Transverse colon (tissue), 4 donors: ENCODE results near the gene SEC16A. TPM values are rescaled to one million over a fixed set of nuclear protein-coding genes. Genes with fewer than 3 reads are reported as not detected.

Experiments used
- DNase-seq: peaks from one replicate; pipeline ENCODE4 v3.0.0-alpha.2; 2019
- H3K27ac ChIP-seq, 4 donors: fragments of 200-600 bp; sonication (generic); 2 replicates each; pipeline ENCODE4 v1.5.1; 2016 to 2018; ENCODE audit warnings: inconsistent platforms in 4 of 4
- H3K27me3 ChIP-seq: fragments of 200-600 bp; sonication (generic); 2 replicates; pipeline ENCODE4 v1.5.1; 2017; ENCODE audit warnings: inconsistent platforms
- H3K36me3 ChIP-seq, 4 donors: fragments of 200-600 bp; sonication (generic); 2 replicates each; pipeline ENCODE4 v1.5.1; 2017 to 2019; ENCODE audit warnings: inconsistent platforms in 4 of 4
- H3K4me1 ChIP-seq, 4 donors: fragments of 200-600 bp; sonication (generic); 2 replicates each; pipeline ENCODE4 v1.5.1; 2017 to 2020; ENCODE audit warnings: inconsistent platforms in 4 of 4
- H3K4me3 ChIP-seq, 4 donors: fragments of 200-600 bp; sonication (generic); 1 replicate in 1 of 4; 2 replicates in 3 of 4; pipeline versions ENCODE4 v1.5.1 to v1.6.1; 2017 to 2019; ENCODE audit warnings: inconsistent platforms in 4 of 4
- H3K9me3 ChIP-seq, 2 donors: fragments of 200-600 bp; sonication (generic); 2 replicates each; pipeline ENCODE4 v1.5.1; 2017 to 2019; ENCODE audit warnings: inconsistent platforms in 2 of 2
- CTCF ChIP-seq, 5 experiments: fragments of 200-600 bp in 3 of 5; fragments of 450-650 bp in 2 of 5; sonication (generic) in 3 of 5; IDR thresholded peaks; 1 replicate in 2 of 5; 2 replicates in 3 of 5; pipeline ENCODE4 v1.5.1; 2016 to 2017; ENCODE audit warnings: antibody characterized with exemption in 5 of 5, inconsistent platforms in 3 of 5, mild to moderate bottlenecking in 2 of 5, moderate library complexity in 1 of 5
- EP300 ChIP-seq: sonication (generic); formaldehyde crosslinking; IDR thresholded peaks from one replicate; pipeline ENCODE4 v1.6.1; 2017; ENCODE audit warnings: antibody characterized with exemption, low read depth
- POLR2A ChIP-seq: fragments of 450-650 bp; IDR thresholded peaks from one replicate; pipeline ENCODE4 v1.6.1; 2016; ENCODE audit warnings: antibody characterized with exemption, mild to moderate bottlenecking, moderate library complexity
- POLR2AphosphoS5 ChIP-seq, 3 donors: sonication (generic); formaldehyde crosslinking; IDR thresholded peaks; one replicate each; pipeline ENCODE4 v1.6.1; 2016; ENCODE audit warnings: antibody characterized with exemption in 3 of 3
- WGBS, 2 donors: methylation state at CpG; one replicate each; pipeline ENCODE4 v1.1.5; 2018; ENCODE audit warnings: low coverage in 1 of 2; 5-methylcytosine and 5-hydroxymethylcytosine counted together
- in situ Hi-C, 4 donors: fragments of 200-750 bp; cut with MboI; loops; one replicate each; pipeline versions ENCODE4 v1.15.0 to v1.15.1; 2017; ENCODE audit warnings: low sequenced_read_pairs in 3 of 4, low pct_ligation_motif_present in 1 of 4, low pct_unique_long_range_greater_than_20kb in 1 of 4
- intact Hi-C: fragments of 100-400 bp; cut with DNase I; formaldehyde crosslinking; loops from one replicate; pipeline ENCODE4 v1.15.1; 2023; ENCODE audit warnings: low total_unique reads
- total RNA-seq, 4 donors: library from RNA; depleted of rRNA; stranded (reverse); fragments of >200 nt; gene quantifications; one replicate each; pipeline ENCODE4 v1.1.0, GENCODE V29; 2016

SEC16A gene
- total RNA-seq, 4 donors from 2014 or later, result 54.1 to 75.9 (median 65.8) TPM

- in situ Hi-C loops, result no loop called here
These were observed 88.4 kb downstream of the SEC16A start for GRCh38 chr9:136394312-136395019.

GRCh38 chr9:136393531-136393930 is 89.3 kb downstream of the SEC16A start:
- in situ Hi-C loops, result no loop called here
- no peak overlapping the region for H3K27ac ChIP-seq
- H3K36me3 ChIP-seq, result peaks cover 0 to 34% (median 10%) of the 10 kb centered on the region in 4 donors
- TF ChIP-seq POLR2AphosphoS5 (IDR thresholded peaks at IDR 0.05) (no peak), CTCF (IDR thresholded peaks at IDR 0.05) (no peak), EP300 (no peak)
- DNase-seq, result no peak
- intact Hi-C loops, result no loop called here
- H3K27me3 ChIP-seq, result no peaks in the 10 kb centered on the region
- H3K4me1 ChIP-seq, result peaks cover 0 to 18% (median 15%) of the 10 kb centered on the region in 4 donors
- WGBS, 2 donors, result 82% methylated on average over 17 of the region's 17 CpGs; no CpG with 5 or more reads in 1 of the 2 donors
- H3K9me3 ChIP-seq, result no peaks in the 10 kb centered on the region
- no peak overlapping the region for H3K4me3 ChIP-seq

More at GRCh38 chr9:136394312-136395019, 88.4 kb downstream of the SEC16A start:
- WGBS, 2 donors, result 94% methylated on average over 17 of the region's 21 CpGs; no CpG with 5 or more reads in 1 of the 2 donors
- H3K4me1 ChIP-seq, result peaks cover 6 to 27% (median 25%) of the 10 kb centered on the region in 4 donors
- peaks cover 0 to 26% (median 10%) of the 10 kb centered on the region in 4 donors for H3K36me3 ChIP-seq
- no peak for DNase-seq
- no peak overlapping the region for H3K27ac ChIP-seq
- H3K27me3 ChIP-seq, result no peaks in the 10 kb centered on the region
- intact Hi-C loops, result no loop called here
- TF ChIP-seq EP300 (no peak), CTCF (IDR thresholded peaks at IDR 0.05) (no peak), POLR2AphosphoS5 (IDR thresholded peaks at IDR 0.05) (no peak), POLR2A (no peak)
- H3K4me3 ChIP-seq, result no peak overlapping the region
- no peaks in the 10 kb centered on the region for H3K9me3 ChIP-seq

GRCh38 chr9:136392538-136393449 is 90.0 kb downstream of the SEC16A start:
- DNase-seq, result no peak
- H3K9me3 ChIP-seq, result no peaks in the 10 kb centered on the region
- H3K27me3 ChIP-seq, result no peaks in the 10 kb centered on the region
- H3K36me3 ChIP-seq, result peaks cover 0 to 34% (median 10%) of the 10 kb centered on the region in 4 donors
- H3K4me1 ChIP-seq, result peaks cover 0 to 16% (median 12%) of the 10 kb centered on the region in 4 donors
- in situ Hi-C loops (no loop called here), intact Hi-C loops (no loop called here)
- TF ChIP-seq EP300, result no peak
- TF ChIP-seq CTCF (IDR thresholded peaks at IDR 0.05), result no peak
- H3K4me3 ChIP-seq, result no peak overlapping the region
- WGBS, 2 donors, result 93% methylated on average over 19 of the region's 21 CpGs; no CpG with 5 or more reads in 1 of the 2 donors
- H3K27ac ChIP-seq, result no peak overlapping the region
